ENCODE data around the gene DGKZ. TPM values are rescaled to one million over a fixed set of nuclear protein-coding genes. Genes with fewer than 3 reads are reported as not detected.

DGKZ gene
- total and polyA plus RNA-seq, 2 donors from 2014 or later: 48.5 to 50.6 TPM

- no peak overlapping the region for H3K4me3 ChIP-seq (ENCODE audit: low read length in 3 of 3)
- intact Hi-C loops (cut with DNase I): no loop called here
- DNase-seq (peak in 1 of 5 donors; percentile 26), FAIRE-seq (no peak)
- TF ChIP-seq, protein P1, sequence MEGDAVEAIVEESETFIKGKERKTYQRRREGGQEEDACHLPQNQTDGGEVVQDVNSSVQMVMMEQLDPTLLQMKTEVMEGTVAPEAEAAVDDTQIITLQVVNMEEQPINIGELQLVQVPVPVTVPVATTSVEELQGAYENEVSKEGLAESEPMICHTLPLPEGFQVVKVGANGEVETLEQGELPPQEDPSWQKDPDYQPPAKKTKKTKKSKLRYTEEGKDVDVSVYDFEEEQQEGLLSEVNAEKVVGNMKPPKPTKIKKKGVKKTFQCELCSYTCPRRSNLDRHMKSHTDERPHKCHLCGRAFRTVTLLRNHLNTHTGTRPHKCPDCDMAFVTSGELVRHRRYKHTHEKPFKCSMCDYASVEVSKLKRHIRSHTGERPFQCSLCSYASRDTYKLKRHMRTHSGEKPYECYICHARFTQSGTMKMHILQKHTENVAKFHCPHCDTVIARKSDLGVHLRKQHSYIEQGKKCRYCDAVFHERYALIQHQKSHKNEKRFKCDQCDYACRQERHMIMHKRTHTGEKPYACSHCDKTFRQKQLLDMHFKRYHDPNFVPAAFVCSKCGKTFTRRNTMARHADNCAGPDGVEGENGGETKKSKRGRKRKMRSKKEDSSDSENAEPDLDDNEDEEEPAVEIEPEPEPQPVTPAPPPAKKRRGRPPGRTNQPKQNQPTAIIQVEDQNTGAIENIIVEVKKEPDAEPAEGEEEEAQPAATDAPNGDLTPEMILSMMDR (IDR thresholded peaks at IDR 0.05; ENCODE audit: borderline replicate concordance, extremely low read depth, insufficient read depth): no peak
- no peaks in the 10 kb centered on the region for H3K4me1 ChIP-seq (ENCODE audit: control insufficient read depth in 2 of 3, insufficient read depth in 2 of 3, low read depth in 1 of 3, low read length in 3 of 3)
- peaks cover 2 to 39% (median 26%) of the 10 kb centered on the region in 3 donors for H3K36me3 ChIP-seq (ENCODE audit: control insufficient read depth in 2 of 3, insufficient read depth in 3 of 3, low read length in 3 of 3)
- H3K27ac ChIP-seq (ENCODE audit: low read depth in 2 of 2, low read length in 2 of 2): no peak overlapping the region
- no peaks in the 10 kb centered on the region for H3K27me3 ChIP-seq (ENCODE audit: control insufficient read depth, insufficient read depth, low read length)
- H3K9ac ChIP-seq (ENCODE audit: low read length in 3 of 3): no peak overlapping the region
- no peaks in the 10 kb centered on the region for H3K9me3 ChIP-seq (ENCODE audit: control insufficient read depth in 2 of 3, insufficient read depth in 1 of 3, low read length in 3 of 3)
Measured at GRCh38 chr11:46417711-46418110, 70.4 kb downstream of the DGKZ start.

- H3K36me3 ChIP-seq (ENCODE audit: control insufficient read depth in 2 of 3, insufficient read depth in 3 of 3, low read length in 3 of 3): peaks cover 2 to 37% (median 28%) of the 10 kb centered on the region in 3 donors
- FAIRE-seq (no peak), DNase-seq (peak in 2 of 5 donors; percentile 7 to 12)
- no peak overlapping the region for H3K27ac ChIP-seq (ENCODE audit: low read depth in 2 of 2, low read length in 2 of 2)
- TF ChIP-seq, protein P1 (IDR thresholded peaks at IDR 0.05; ENCODE audit: borderline replicate concordance, extremely low read depth, insufficient read depth): no peak
- no peak overlapping the region for H3K9ac ChIP-seq (ENCODE audit: low read length in 3 of 3)
- H3K27me3 ChIP-seq (ENCODE audit: control insufficient read depth, insufficient read depth, low read length): no peaks in the 10 kb centered on the region
- H3K4me3 ChIP-seq (ENCODE audit: low read length in 3 of 3): no peak overlapping the region
- no peaks in the 10 kb centered on the region for H3K9me3 ChIP-seq (ENCODE audit: control insufficient read depth in 2 of 3, insufficient read depth in 1 of 3, low read length in 3 of 3)
- no peaks in the 10 kb centered on the region for H3K4me1 ChIP-seq (ENCODE audit: control insufficient read depth in 2 of 3, insufficient read depth in 2 of 3, low read depth in 1 of 3, low read length in 3 of 3)
- intact Hi-C loops (cut with DNase I): no loop called here
Measured at GRCh38 chr11:46418751-46419150, 71.5 kb downstream of the DGKZ start.

GRCh38 chr11:46420513-46420912 lies 73.2 kb downstream of the DGKZ start:
- H3K27ac ChIP-seq (ENCODE audit: low read depth in 2 of 2, low read length in 2 of 2): no peak overlapping the region
- H3K27me3 ChIP-seq (ENCODE audit: control insufficient read depth, insufficient read depth, low read length): no peaks in the 10 kb centered on the region
- H3K9ac ChIP-seq (ENCODE audit: low read length in 3 of 3): no peak overlapping the region
- H3K36me3 ChIP-seq (ENCODE audit: control insufficient read depth in 2 of 3, insufficient read depth in 3 of 3, low read length in 3 of 3): peaks cover 2 to 21% (median 19%) of the 10 kb centered on the region in 3 donors
- no peaks in the 10 kb centered on the region for H3K4me1 ChIP-seq (ENCODE audit: control insufficient read depth in 2 of 3, insufficient read depth in 2 of 3, low read depth in 1 of 3, low read length in 3 of 3)
- no peak for DNase-seq
- FAIRE-seq: no peak
- intact Hi-C loops (cut with DNase I): no loop called here
- no peaks in the 10 kb centered on the region for H3K9me3 ChIP-seq (ENCODE audit: control insufficient read depth in 2 of 3, insufficient read depth in 1 of 3, low read length in 3 of 3)
- no peak overlapping the region for H3K4me3 ChIP-seq (ENCODE audit: low read length in 3 of 3)
- TF ChIP-seq, protein P1 (IDR thresholded peaks at IDR 0.05; ENCODE audit: borderline replicate concordance, extremely low read depth, insufficient read depth): no peak

All from kidney (tissue), 14 donors.